CD14-positive monocyte (primary cell): ENCODE data around the gene ESM1. TPM values are rescaled to one million over a fixed set of nuclear protein-coding genes. Genes with fewer than 3 reads are reported as not detected.

Experiments
- DNase-seq, 3 donors: peaks; one replicate each; pipeline ENCODE4 v3.0.0-alpha.2; 2011 to 2022
- H2AFZ ChIP-seq: 2 replicates; pipeline ENCODE4 v1.6.0; 2012; ENCODE audit warnings: mild to moderate bottlenecking, low read depth, low read length, inconsistent platforms; ENCODE audit not compliant: insufficient read depth, poor library complexity, severe bottlenecking
- H3K27ac ChIP-seq, 2 donors: 1 replicate in 1 of 2; 2 replicates in 1 of 2; pipeline ENCODE4 v1.5.1; 2012 to 2013; ENCODE audit warnings: low read length in 2 of 2, control low read depth in 1 of 2, inconsistent platforms in 1 of 2, low read depth in 1 of 2, mild to moderate bottlenecking in 1 of 2
- H3K27me3 ChIP-seq, 2 donors: one replicate each; pipeline versions ENCODE4 v1.6.0 to v1.6.1; 2011 to 2013; ENCODE audit warnings: low read length in 2 of 2; ENCODE audit not compliant: control insufficient read depth in 2 of 2, insufficient read depth in 2 of 2
- H3K36me3 ChIP-seq, 2 donors: replicated peaks in 1 of 2; 1 replicate in 1 of 2; 2 replicates in 1 of 2; pipeline versions ENCODE4 v1.5.1 to v1.6.1; 2012 to 2013; ENCODE audit warnings: low read length in 2 of 2, control low read depth in 1 of 2, inconsistent platforms in 1 of 2, mild to moderate bottlenecking in 1 of 2; ENCODE audit not compliant: insufficient read depth in 2 of 2, control insufficient read depth in 1 of 2
- H3K4me1 ChIP-seq, 2 donors: 1 replicate in 1 of 2; 2 replicates in 1 of 2; pipeline versions ENCODE4 v1.5.1 to v1.6.1; 2012 to 2013; ENCODE audit warnings: low read length in 2 of 2, control low read depth in 1 of 2, inconsistent platforms in 1 of 2, mild to moderate bottlenecking in 1 of 2, moderate library complexity in 1 of 2; ENCODE audit not compliant: insufficient read depth in 2 of 2, control insufficient read depth in 1 of 2
- H3K4me2 ChIP-seq: replicated peaks from 2 replicates; pipeline ENCODE3; 2012; ENCODE audit warnings: low read length, moderate library complexity, mild to moderate bottlenecking; ENCODE audit not compliant: poor library complexity, severe bottlenecking; ENCODE audit errors: extremely low read depth
- H3K4me3 ChIP-seq, 3 experiments: fragments of 200-600 bp in 1 of 3; sonication (generic) in 1 of 3; replicated peaks in 1 of 3; 1 replicate in 2 of 3; 2 replicates in 1 of 3; pipeline ENCODE4 v1.5.1; 2011 to 2013; ENCODE audit warnings: low read length in 3 of 3, mild to moderate bottlenecking in 3 of 3, control low read depth in 2 of 3, low read depth in 2 of 3, inconsistent platforms in 1 of 3, moderate library complexity in 1 of 3
- H3K79me2 ChIP-seq: 2 replicates; pipeline ENCODE4 v1.6.0; 2012; ENCODE audit warnings: mild to moderate bottlenecking, control low read depth, inconsistent platforms, low read length, moderate library complexity; ENCODE audit not compliant: insufficient read depth
- H3K9ac ChIP-seq: 2 replicates; pipeline ENCODE4 v1.6.0; 2017; ENCODE audit warnings: low read length, mild to moderate bottlenecking; ENCODE audit not compliant: insufficient read depth, poor library complexity, severe bottlenecking
- H3K9me3 ChIP-seq, 2 donors: replicated peaks in 1 of 2; 1 replicate in 1 of 2; 2 replicates in 1 of 2; pipeline versions ENCODE4 v1.5.1 to v1.6.1; 2012 to 2013; ENCODE audit warnings: low read length in 2 of 2, control low read depth in 1 of 2; ENCODE audit not compliant: control insufficient read depth in 1 of 2, insufficient read depth in 1 of 2
- H4K20me1 ChIP-seq: 2 replicates; pipeline ENCODE4 v1.6.0; 2012; ENCODE audit warnings: mild to moderate bottlenecking, low read length, control low read depth, moderate library complexity; ENCODE audit not compliant: insufficient read depth
- H3K27ac Mint-ChIP-seq, 7 donors: one replicate each; pipeline ENCODE4 v1.8.0; 2020; ENCODE audit warnings: mild to moderate bottlenecking in 7 of 7, mixed read lengths in 7 of 7, moderate library complexity in 6 of 7, inconsistent platforms in 2 of 7
- H3K27me3 Mint-ChIP-seq, 3 donors: one replicate each; pipeline ENCODE4 v1.8.0; 2021 to 2022; ENCODE audit warnings: low read depth in 3 of 3, mild to moderate bottlenecking in 3 of 3, mixed read lengths in 3 of 3, moderate library complexity in 3 of 3, inconsistent platforms in 1 of 3
- H3K36me3 Mint-ChIP-seq, 2 donors: one replicate each; pipeline ENCODE4 v1.8.0; 2020; ENCODE audit warnings: mixed read lengths in 2 of 2, inconsistent platforms in 1 of 2, mild to moderate bottlenecking in 1 of 2
- H3K4me1 Mint-ChIP-seq: one replicate; pipeline ENCODE4 v1.8.0; 2020; ENCODE audit warnings: mild to moderate bottlenecking, mixed read lengths
- H3K4me3 Mint-ChIP-seq, 2 donors: one replicate each; pipeline ENCODE4 v1.8.0; 2020; ENCODE audit warnings: mild to moderate bottlenecking in 2 of 2, mixed read lengths in 2 of 2, moderate library complexity in 1 of 2
- H3K9me3 Mint-ChIP-seq, 7 donors: one replicate each; pipeline ENCODE4 v1.8.0; 2020 to 2022; ENCODE audit warnings: mixed read lengths in 7 of 7, mild to moderate bottlenecking in 6 of 7, moderate library complexity in 6 of 7, inconsistent platforms in 2 of 7
- CTCF ChIP-seq: fragments of 200-600 bp; IDR thresholded peaks from one replicate; pipeline ENCODE4 v1.8.0; 2022; ENCODE audit warnings: antibody characterized with exemption, mild to moderate bottlenecking
- WGBS: methylation state at CpG from one replicate; pipeline ENCODE4 v1.1.5; 2013; ENCODE audit warnings: missing lambda C conversion rate; ENCODE audit not compliant: insufficient coverage; 5-methylcytosine and 5-hydroxymethylcytosine counted together
- intact Hi-C, 2 donors: fragments of 100-400 bp; cut with micrococcal nuclease; formaldehyde crosslinking; loops; one replicate each; pipeline versions ENCODE4 v1.15.0 to v1.15.1; 2023
- polyA plus RNA-seq, 3 donors: library from polyadenylated mRNA; depleted of rRNA in 1 of 3; unstranded in 2 of 3; stranded (reverse) in 1 of 3; fragments of 300-500 nt in 2 of 3; fragments of >200 nt in 1 of 3; fragmentation: Illumina TruSeq in 2 of 3; gene quantifications; 1 replicate in 2 of 3; 2 replicates in 1 of 3; pipeline ENCODE4 v1.2.3, GENCODE V29; 2012 to 2021

The ESM1 gene
- polyA plus RNA-seq, 3 donors: not detected

GRCh38 chr5:55030220-55030619, 44.8 kb upstream of the ESM1 start:
- Histone ChIP-seq H3K9me3 (no peaks in the 10 kb centered on the region), H4K20me1 (no peaks in the 10 kb centered on the region), H3K36me3 (no peaks in the 10 kb centered on the region), H3K4me3 (no peak overlapping the region), H3K4me1 (no peaks in the 10 kb centered on the region), H3K4me2 (no peak overlapping the region), H3K27ac (no peak overlapping the region), H3K9ac (no peak overlapping the region), H3K27me3 (no peaks in the 10 kb centered on the region), H2AFZ (no peak overlapping the region), H3K79me2 (no peaks in the 10 kb centered on the region)
- Mint-ChIP-seq H3K27me3 (peaks cover 0 to 2% (median 2%) of the 10 kb centered on the region in 3 donors), H3K4me1 (peaks cover 4% of the 10 kb centered on the region), H3K36me3 (no peaks in the 10 kb centered on the region), H3K9me3 (no peaks in the 10 kb centered on the region), H3K27ac (no peak overlapping the region), H3K4me3 (no peak overlapping the region)
- DNase-seq: no peak
- TF ChIP-seq CTCF: no peak
- intact Hi-C loops: no loop called here
- no CpG with 5 or more reads among the region's 2 CpGs for whole genome bisulfite sequencing

- no peaks in the 10 kb centered on the region for H3K9me3 ChIP-seq
- intact Hi-C loops: no loop called here
- no peaks in the 10 kb centered on the region for H3K4me1 ChIP-seq
- H4K20me1 ChIP-seq: no peaks in the 10 kb centered on the region
- H3K27me3 ChIP-seq: no peaks in the 10 kb centered on the region
- no peak for TF ChIP-seq CTCF
- WGBS: 27% methylated on average over 3 of the region's 3 CpGs
- no peak overlapping the region for H3K9ac ChIP-seq
- H3K27ac Mint-ChIP-seq: no peak overlapping the region
- peaks cover 4% of the 10 kb centered on the region for H3K4me1 Mint-ChIP-seq
- no peaks in the 10 kb centered on the region for H3K36me3 ChIP-seq
- H3K4me2 ChIP-seq: no peak overlapping the region
- H3K79me2 ChIP-seq: no peaks in the 10 kb centered on the region
- no peak overlapping the region for H3K27ac ChIP-seq
- no peak overlapping the region for H3K4me3 Mint-ChIP-seq
- no peaks in the 10 kb centered on the region for H3K36me3 Mint-ChIP-seq
- H3K27me3 Mint-ChIP-seq: peaks cover 0 to 1% (median 0%) of the 10 kb centered on the region in 3 donors
- no peak for DNase-seq
- no peak overlapping the region for H2AFZ ChIP-seq
- H3K4me3 ChIP-seq: no peak overlapping the region
- H3K9me3 Mint-ChIP-seq: no peaks in the 10 kb centered on the region
These were observed 42.2 kb upstream of the ESM1 start for GRCh38 chr5:55027595-55027994.
